ENCODE data around the gene ATG5. TPM values are rescaled to one million over a fixed set of nuclear protein-coding genes. Genes with fewer than 3 reads are reported as not detected.

Gene ATG5
- total RNA-seq, 3 donors from 2014 or later, result 39.4 to 51.6 (median 43.0) TPM

- Histone ChIP-seq H3K36me3 (ENCODE audit: low read depth) (no peaks in the 10 kb centered on the region), H3K9me3 (no peaks in the 10 kb centered on the region), H3K4me3 (no peak overlapping the region), H3K4me1 (ENCODE audit: low read depth) (no peaks in the 10 kb centered on the region)
- DNase-seq, result no peak
- ATAC-seq, result no peak
- TF ChIP-seq, protein P1, sequence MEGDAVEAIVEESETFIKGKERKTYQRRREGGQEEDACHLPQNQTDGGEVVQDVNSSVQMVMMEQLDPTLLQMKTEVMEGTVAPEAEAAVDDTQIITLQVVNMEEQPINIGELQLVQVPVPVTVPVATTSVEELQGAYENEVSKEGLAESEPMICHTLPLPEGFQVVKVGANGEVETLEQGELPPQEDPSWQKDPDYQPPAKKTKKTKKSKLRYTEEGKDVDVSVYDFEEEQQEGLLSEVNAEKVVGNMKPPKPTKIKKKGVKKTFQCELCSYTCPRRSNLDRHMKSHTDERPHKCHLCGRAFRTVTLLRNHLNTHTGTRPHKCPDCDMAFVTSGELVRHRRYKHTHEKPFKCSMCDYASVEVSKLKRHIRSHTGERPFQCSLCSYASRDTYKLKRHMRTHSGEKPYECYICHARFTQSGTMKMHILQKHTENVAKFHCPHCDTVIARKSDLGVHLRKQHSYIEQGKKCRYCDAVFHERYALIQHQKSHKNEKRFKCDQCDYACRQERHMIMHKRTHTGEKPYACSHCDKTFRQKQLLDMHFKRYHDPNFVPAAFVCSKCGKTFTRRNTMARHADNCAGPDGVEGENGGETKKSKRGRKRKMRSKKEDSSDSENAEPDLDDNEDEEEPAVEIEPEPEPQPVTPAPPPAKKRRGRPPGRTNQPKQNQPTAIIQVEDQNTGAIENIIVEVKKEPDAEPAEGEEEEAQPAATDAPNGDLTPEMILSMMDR (IDR thresholded peaks at IDR 0.05), result no peak
- intact Hi-C loops (cut with DNase I, micrococcal nuclease), result no loop called here
Observed at GRCh38 chr6:106281661-106282060, 43.9 kb downstream of the ATG5 start.

DNA sequence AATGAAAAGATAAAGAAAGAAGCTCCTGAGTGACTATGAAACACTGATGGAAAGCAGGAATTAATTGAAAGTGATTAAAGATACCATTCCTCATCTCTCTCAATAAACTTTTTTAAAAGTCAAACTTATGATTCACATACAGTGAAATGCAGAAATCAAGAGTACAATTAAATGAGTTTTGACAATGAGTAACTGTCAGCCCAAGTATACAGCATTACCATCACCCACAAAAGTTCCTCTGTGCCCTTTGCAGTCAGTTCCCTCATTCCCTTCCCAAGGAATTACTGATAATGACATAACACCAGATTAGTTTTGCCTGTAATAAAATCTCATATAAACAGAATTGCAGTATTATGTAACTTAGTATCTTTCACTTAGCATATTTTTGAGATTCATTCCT is 44.5 kb downstream of the ATG5 start:
- Histone ChIP-seq H3K4me1 (ENCODE audit: low read depth) (no peaks in the 10 kb centered on the region), H3K36me3 (ENCODE audit: low read depth) (no peaks in the 10 kb centered on the region), H3K9me3 (no peaks in the 10 kb centered on the region), H3K4me3 (no peak overlapping the region)
- TF ChIP-seq, protein P1 (IDR thresholded peaks at IDR 0.05), result no peak
- no peak for DNase-seq
- intact Hi-C loops (cut with DNase I, micrococcal nuclease), result no loop called here
- ATAC-seq, result no peak

DNA sequence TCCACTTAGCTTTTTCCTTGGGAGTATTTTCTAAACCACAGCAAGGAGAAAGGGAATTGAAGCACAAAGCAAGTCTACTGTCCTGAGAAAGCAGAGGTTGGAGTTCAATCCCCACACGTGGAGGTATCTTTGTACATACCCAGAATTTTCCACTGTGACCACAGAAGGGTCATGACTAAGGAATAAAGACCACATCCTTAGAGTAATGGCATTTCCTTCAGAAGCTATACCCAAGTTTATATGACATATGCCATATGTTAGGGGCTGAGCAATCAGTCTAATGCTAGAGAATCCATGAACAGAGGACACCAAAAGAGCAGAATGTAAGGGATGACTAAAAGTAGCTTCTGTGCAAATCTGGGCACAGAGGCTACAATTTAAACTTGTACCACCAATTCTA is 46.4 kb downstream of the ATG5 start:
- Histone ChIP-seq H3K4me1 (ENCODE audit: low read depth) (no peaks in the 10 kb centered on the region), H3K36me3 (ENCODE audit: low read depth) (no peaks in the 10 kb centered on the region), H3K4me3 (no peak overlapping the region), H3K9me3 (no peaks in the 10 kb centered on the region)
- DNase-seq (no peak), ATAC-seq (no peak)
- TF ChIP-seq, protein P1 (IDR thresholded peaks at IDR 0.05), result no peak
- intact Hi-C loops (cut with DNase I, micrococcal nuclease), result no loop called here

GRCh38 chr6:106275692-106276091 is 49.9 kb downstream of the ATG5 start:
- intact Hi-C loops (cut with DNase I, micrococcal nuclease), result no loop called here
- H3K36me3 ChIP-seq (ENCODE audit: low read depth), result no peaks in the 10 kb centered on the region
- H3K9me3 ChIP-seq, result no peaks in the 10 kb centered on the region
- TF ChIP-seq, protein P1 (IDR thresholded peaks at IDR 0.05), result no peak
- no peak overlapping the region for H3K4me3 ChIP-seq
- DNase-seq (no peak), ATAC-seq (no peak)
- no peaks in the 10 kb centered on the region for H3K4me1 ChIP-seq (ENCODE audit: low read depth)

DNA sequence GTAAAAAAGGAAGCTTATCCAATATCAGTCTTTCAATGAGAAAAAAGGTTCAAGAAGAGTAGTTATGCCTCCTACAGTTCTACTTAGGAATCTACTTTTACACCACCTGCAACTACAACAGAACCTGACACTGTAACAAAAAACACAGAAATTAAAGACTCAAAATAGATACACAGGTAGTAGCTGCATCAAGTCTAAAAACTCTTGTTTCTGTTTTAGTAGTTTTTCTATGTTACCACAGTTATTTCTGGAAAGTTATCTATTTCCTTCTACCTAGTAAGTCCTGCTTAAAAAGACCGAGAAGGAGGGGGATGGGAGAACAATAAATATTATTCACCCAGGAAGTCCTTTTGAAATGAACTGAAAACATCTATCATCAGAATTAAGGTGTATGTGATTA is 52.5 kb downstream of the ATG5 start:
- Histone ChIP-seq H3K9me3 (no peaks in the 10 kb centered on the region), H3K4me1 (ENCODE audit: low read depth) (no peaks in the 10 kb centered on the region), H3K36me3 (ENCODE audit: low read depth) (no peaks in the 10 kb centered on the region), H3K4me3 (no peak overlapping the region)
- DNase-seq (no peak), ATAC-seq (no peak)
- intact Hi-C loops (cut with DNase I, micrococcal nuclease), result no loop called here
- TF ChIP-seq, protein P1 (IDR thresholded peaks at IDR 0.05), result no peak

GRCh38 chr6:106272287-106272686 is 53.3 kb downstream of the ATG5 start:
- DNase-seq, result no peak
- ATAC-seq, result no peak
- Histone ChIP-seq H3K4me1 (ENCODE audit: low read depth) (no peaks in the 10 kb centered on the region), H3K36me3 (ENCODE audit: low read depth) (no peaks in the 10 kb centered on the region), H3K9me3 (no peaks in the 10 kb centered on the region), H3K4me3 (no peak overlapping the region)
- intact Hi-C loops (cut with DNase I, micrococcal nuclease), result no loop called here
- TF ChIP-seq, protein P1 (IDR thresholded peaks at IDR 0.05), result no peak

Data from mucosa of descending colon (tissue), 3 donors.